Kidney (tissue), 14 donors: ENCODE data around the gene NXN. TPM values are rescaled to one million over a fixed set of nuclear protein-coding genes. Genes with fewer than 3 reads are reported as not detected.

ENCODE experiments used
- DNase-seq, 5 donors: peaks; one replicate each; pipeline ENCODE4 v3.0.0-alpha.2; 2013 to 2020
- FAIRE-seq: peaks from 2 replicates; lab custom pipeline; 2012; peaks lifted over from hg19 to GRCh38; lab: Jason Lieb, UNC
- H3K27ac ChIP-seq, 2 donors: one replicate each; pipeline ENCODE4 v1.7.0; 2013; ENCODE audit warnings: low read depth in 2 of 2, low read length in 2 of 2, inconsistent platforms in 1 of 2
- H3K27me3 ChIP-seq: one replicate; pipeline ENCODE4 v1.7.1; 2013; ENCODE audit warnings: low read length, inconsistent platforms; ENCODE audit not compliant: control insufficient read depth, insufficient read depth
- H3K36me3 ChIP-seq, 3 donors: one replicate each; pipeline versions ENCODE4 v1.7.0 to v1.7.1; 2013; ENCODE audit warnings: low read length in 3 of 3, control low read depth in 1 of 3, inconsistent platforms in 1 of 3; ENCODE audit not compliant: insufficient read depth in 3 of 3, control insufficient read depth in 2 of 3
- H3K4me1 ChIP-seq, 3 donors: one replicate each; pipeline versions ENCODE4 v1.7.0 to v1.7.1; 2013; ENCODE audit warnings: low read length in 3 of 3, inconsistent platforms in 1 of 3, low read depth in 1 of 3; ENCODE audit not compliant: control insufficient read depth in 2 of 3, insufficient read depth in 2 of 3
- H3K4me3 ChIP-seq, 3 donors: one replicate each; pipeline versions ENCODE4 v1.7.0 to v1.8.1; 2013; ENCODE audit warnings: low read length in 3 of 3, control low read depth in 1 of 3, inconsistent platforms in 1 of 3
- H3K9ac ChIP-seq, 3 donors: one replicate each; pipeline versions ENCODE4 v1.7.0 to v1.7.1; 2013; ENCODE audit warnings: low read length in 3 of 3, control low read depth in 1 of 3, inconsistent platforms in 1 of 3
- H3K9me3 ChIP-seq, 3 donors: one replicate each; pipeline versions ENCODE4 v1.7.0 to v1.7.1; 2013; ENCODE audit warnings: low read length in 3 of 3, control low read depth in 1 of 3, inconsistent platforms in 1 of 3; ENCODE audit not compliant: control insufficient read depth in 2 of 3, insufficient read depth in 1 of 3
- CTCF ChIP-seq: IDR thresholded peaks from 3 replicates; pipeline ENCODE4 v1.5.1; 2012; ENCODE audit warnings: mild to moderate bottlenecking, moderate library complexity, borderline replicate concordance; ENCODE audit not compliant: insufficient read depth; ENCODE audit errors: extremely low read depth
- intact Hi-C: fragments of 100-400 bp; cut with DNase I; formaldehyde crosslinking; loops from one replicate; pipeline ENCODE4 v1.11.1; 2022
- polyA plus RNA-seq: library from polyadenylated mRNA; stranded (reverse); fragments of 350-450 nt; fragmentation: Illumina TruSeq; extraction: RNeasy Lipid Tissue Mini Kit (QIAGEN cat#74804); gene quantifications from one replicate; pipeline ENCODE4 v1.2.3, GENCODE V29; 2014; ENCODE audit warnings: low read depth, low replicate concordance; ENCODE audit not compliant: insufficient read depth
- total RNA-seq: library from RNA; stranded (reverse); fragmentation: NEBNext Ultra II Directional; extraction: Animal tissue kit (Norgen Biotek cat#: 25700); gene quantifications from one replicate; pipeline ENCODE4 v1.2.1, GENCODE V29; 2021
- donor health status: control.
- donor health status: control.
- donor health status: control.
- donor health status: control.
- donor health status: control.
- donor health status: DM: yes; HTN: yes; CAD: no.
- donor health status: Normal renal cell carcinoma (clear cell type).

Gene NXN
- total and polyA plus RNA-seq, 2 donors from 2014 or later = 10.2 to 26.8 TPM

GRCh38 chr17:1002771-1003555, 23.4 kb upstream of the NXN start:
- H3K9me3 ChIP-seq = no peaks in the 10 kb centered on the region
- no peak overlapping the region for H3K9ac ChIP-seq
- H3K27me3 ChIP-seq = no peaks in the 10 kb centered on the region
- H3K4me1 ChIP-seq = peaks cover 0 to 40% (median 34%) of the 10 kb centered on the region in 3 donors
- peaks cover 6 to 39% (median 12%) of the 10 kb centered on the region in 3 donors for H3K36me3 ChIP-seq
- DNase-seq (peak in 1 of 5 donors; percentile 31), FAIRE-seq (no peak)
- intact Hi-C loops = no loop called here
- peak overlapping the region; percentile 47 to 66 for H3K27ac ChIP-seq
- no peak overlapping the region for H3K4me3 ChIP-seq
- TF ChIP-seq CTCF = no peak

- Histone ChIP-seq H3K9ac (peak overlapping the region in 1 of 3 donors; percentile 38), H3K36me3 (peaks cover 6 to 34% (median 12%) of the 10 kb centered on the region in 3 donors), H3K4me3 (no peak overlapping the region), H3K9me3 (no peaks in the 10 kb centered on the region), H3K4me1 (peaks cover 0 to 45% (median 38%) of the 10 kb centered on the region in 3 donors), H3K27me3 (no peaks in the 10 kb centered on the region), H3K27ac (peak overlapping the region in 1 of 2 donors; percentile 47)
- no peak for TF ChIP-seq CTCF
- no peak for DNase-seq
- FAIRE-seq = no peak
- intact Hi-C loops = no loop called here
Measured at GRCh38 chr17:1002412-1002753, 22.8 kb upstream of the NXN start.

- no peak for FAIRE-seq
Measured at GRCh38 chr17:1001640-1002411, 22.2 kb upstream of the NXN start.

More at GRCh38 chr17:1001640-1002411, 22.2 kb upstream of the NXN start:
- peaks cover 0 to 45% (median 38%) of the 10 kb centered on the region in 3 donors for H3K4me1 ChIP-seq
- peak in 2 of 5 donors; percentile 47 to 84 for DNase-seq
- TF ChIP-seq CTCF = no peak
- peaks cover 6 to 29% (median 9%) of the 10 kb centered on the region in 3 donors for H3K36me3 ChIP-seq
- no peak overlapping the region for H3K4me3 ChIP-seq
- intact Hi-C loops = no loop called here
- H3K9me3 ChIP-seq = no peaks in the 10 kb centered on the region
- peak overlapping the region in 1 of 3 donors; percentile 38 for H3K9ac ChIP-seq
- peak overlapping the region in 1 of 2 donors; percentile 47 for H3K27ac ChIP-seq
- no peaks in the 10 kb centered on the region for H3K27me3 ChIP-seq
